Renal pelvis (tissue), 4 donors: Measurements from ENCODE around the gene SNX3. TPM values are rescaled to one million over a fixed set of nuclear protein-coding genes. Genes with fewer than 3 reads are reported as not detected.

Experiments
- DNase-seq: peaks from one replicate; pipeline ENCODE4 v3.0.0-alpha.2; 2013
- polyA plus RNA-seq, 3 donors: library from polyadenylated mRNA; unstranded; fragments of 120-200 nt; gene quantifications; one replicate each; pipeline ENCODE4 v1.2.1, GENCODE V29; 2013; ENCODE audit not compliant: insufficient read length in 3 of 3

SNX3 gene
- polyA plus RNA-seq, 3 donors: 184 to 217 (median 186) TPM

DNA sequence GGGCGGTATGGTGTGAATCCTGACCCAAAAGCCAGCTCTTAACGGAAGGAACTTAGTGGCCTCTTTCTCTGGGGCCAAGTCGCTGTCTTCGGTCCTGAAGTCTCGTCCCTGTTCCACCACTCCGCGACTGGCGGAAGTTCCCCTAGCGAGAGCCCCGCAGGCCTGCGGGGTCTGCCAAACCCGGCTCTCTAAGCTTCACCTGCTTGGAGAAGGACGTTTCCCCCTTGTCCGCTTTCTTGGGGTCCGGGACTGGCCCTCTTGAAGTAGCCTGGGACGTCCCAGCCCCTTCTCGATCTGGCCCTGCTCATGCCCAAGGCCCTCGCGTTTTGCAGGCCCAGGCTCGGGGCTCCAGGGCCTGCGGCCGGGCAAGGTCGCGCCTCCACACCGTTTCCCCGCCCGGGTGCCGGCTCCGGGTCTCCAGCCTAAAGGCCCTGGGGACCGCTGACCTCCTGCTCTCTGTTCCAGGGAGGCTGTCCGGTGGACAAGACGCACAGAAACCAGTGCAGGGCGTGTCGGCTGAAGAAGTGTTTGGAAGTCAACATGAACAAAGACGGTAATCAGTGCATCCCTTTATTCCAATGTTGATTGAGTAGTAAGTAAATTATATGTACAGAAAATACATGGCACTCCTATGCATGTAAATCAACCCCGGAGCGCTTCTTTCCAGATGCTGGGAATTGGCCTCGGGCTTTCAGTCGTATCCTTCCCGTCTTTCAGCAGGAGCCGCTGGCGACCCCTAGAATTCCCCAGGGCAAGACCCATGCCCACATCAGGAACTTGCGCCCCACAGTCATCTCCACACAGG is 86.3 kb downstream of the SNX3 start:
- peak; percentile 79 for DNase-seq

GRCh38 chr6:108171918-108172516 is 88.8 kb downstream of the SNX3 start:
- no peak for DNase-seq

- DNase-seq: no peak
Observed at GRCh38 chr6:108171291-108171917, 89.4 kb downstream of the SNX3 start.

DNA sequence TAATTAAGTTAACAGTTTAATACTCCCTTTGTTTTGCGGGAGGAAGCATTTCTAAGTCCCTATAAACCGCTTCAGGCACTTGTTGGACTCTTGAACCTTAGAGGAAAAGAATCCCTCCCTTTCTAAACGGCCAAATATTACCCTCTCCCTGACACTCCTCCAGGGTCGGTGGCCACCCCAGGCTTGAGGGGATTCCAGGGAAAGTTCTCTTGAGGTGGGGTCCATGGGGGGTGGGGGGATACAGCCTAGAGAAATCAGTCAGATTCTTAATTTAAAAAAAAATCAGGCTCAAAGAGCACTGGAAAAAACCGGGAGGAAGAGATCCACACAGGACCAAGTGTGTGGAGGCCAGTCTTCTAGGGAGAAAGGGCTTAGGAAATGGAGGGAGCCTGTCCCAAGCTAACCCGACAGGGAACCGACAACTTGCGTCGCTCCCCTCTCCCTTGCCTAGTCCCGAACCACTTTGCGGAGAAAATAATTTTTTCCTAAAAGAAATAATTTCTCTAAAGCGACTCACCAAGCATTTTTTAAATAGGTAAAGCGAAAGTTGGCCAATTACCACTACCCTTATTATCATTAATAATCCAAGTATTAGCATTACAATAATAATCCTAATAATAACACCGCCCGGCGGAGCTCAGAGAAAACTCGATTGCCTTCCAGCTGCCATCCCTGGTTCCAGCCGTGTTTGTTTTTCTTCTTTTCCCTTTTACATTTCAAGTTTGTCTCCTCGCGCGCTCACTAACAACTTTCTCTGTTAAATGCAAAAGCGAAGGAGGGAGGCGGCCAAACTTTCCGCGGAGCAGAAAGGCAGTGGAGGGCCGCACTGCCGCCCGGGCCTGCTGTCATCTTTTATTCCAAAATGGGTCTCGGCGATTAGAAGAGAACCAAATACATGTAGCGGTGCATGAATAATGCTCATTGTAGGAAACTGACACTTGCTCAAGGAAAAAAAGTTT is 90.2 kb downstream of the SNX3 start:
- no peak for DNase-seq

GRCh38 chr6:108169464-108170331 is 91.1 kb downstream of the SNX3 start:
- DNase-seq: no peak

DNA sequence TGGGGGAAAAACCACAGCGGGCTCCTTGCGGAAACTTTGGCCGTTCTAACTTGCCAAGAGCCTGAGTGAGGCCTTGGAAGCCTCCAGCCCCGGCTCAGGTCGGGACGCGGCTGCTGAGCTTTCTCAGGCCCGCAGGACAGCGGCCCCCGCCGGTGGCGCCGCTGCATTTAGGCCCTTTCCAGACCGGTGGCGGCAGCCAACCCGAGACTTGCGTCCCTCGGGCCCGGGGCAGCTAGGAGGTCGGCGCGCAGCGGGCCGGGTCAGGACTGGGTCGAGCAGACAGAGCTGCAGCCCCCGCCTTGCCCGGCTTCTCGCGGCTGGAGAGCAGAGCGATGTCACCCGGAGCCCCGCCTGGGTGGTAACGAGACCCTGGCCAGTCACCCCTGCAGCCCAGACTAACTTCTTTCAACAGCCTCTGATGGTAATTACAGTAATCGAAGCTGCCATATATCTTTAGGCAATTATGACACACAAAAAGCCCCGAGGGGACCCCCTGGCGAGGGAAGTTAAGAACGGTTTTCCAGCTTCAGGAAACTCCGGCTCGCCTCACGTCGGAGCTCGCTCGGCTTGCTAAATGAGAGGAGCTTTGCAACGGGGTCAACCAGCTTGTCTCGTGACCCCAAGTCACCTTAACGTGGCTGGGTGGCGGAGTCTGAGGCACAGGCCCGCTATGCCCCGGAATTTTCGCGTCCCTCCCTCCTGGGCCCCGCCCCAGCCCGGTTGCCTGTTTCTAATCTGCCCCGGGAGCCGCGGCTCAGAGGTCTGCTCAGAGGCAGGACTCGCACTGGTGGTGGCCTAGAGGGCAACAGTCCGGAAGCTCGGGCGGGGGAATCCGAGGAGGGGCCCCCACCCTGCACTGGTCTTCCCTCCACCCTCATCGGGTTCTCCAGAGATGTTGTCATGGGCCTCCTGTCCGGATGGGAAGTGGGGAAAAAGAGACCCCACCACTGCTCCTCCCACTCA is 92.1 kb downstream of the SNX3 start:
- DNase-seq: no peak

- no peak for DNase-seq
Observed at GRCh38 chr6:108168090-108168463, 92.8 kb downstream of the SNX3 start.

DNA sequence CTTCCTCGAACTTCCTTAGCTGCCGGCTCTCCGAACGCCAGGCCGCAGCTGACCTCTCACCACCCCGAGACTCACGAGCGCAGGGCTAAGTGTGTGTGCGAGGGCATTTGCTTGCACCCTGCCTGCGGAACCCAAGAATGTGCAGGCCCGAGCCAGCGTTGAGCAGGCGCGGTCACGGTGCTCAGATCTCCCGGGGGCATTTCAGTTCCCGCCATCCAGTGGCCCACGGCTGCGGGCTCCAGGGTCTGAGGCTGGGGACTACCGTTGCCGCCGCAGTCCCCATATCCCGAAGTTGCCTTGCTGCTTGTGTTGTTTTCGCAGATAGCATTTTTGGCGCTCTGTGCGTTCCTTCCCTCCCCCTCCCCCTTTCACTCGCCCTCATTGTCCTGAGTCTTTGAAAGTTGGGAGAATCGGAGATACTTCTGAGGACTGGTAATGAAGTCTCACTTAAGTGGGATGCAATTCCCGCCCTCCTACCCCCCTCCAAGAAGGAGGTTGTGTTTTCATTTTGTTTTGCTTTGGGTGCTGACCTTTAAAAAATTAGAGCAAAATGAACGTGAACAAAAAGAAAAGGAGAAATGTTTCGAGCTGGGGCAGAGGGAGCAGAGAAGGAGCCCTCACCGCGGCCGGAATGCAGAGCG is 93.3 kb downstream of the SNX3 start:
- no peak for DNase-seq

DNA sequence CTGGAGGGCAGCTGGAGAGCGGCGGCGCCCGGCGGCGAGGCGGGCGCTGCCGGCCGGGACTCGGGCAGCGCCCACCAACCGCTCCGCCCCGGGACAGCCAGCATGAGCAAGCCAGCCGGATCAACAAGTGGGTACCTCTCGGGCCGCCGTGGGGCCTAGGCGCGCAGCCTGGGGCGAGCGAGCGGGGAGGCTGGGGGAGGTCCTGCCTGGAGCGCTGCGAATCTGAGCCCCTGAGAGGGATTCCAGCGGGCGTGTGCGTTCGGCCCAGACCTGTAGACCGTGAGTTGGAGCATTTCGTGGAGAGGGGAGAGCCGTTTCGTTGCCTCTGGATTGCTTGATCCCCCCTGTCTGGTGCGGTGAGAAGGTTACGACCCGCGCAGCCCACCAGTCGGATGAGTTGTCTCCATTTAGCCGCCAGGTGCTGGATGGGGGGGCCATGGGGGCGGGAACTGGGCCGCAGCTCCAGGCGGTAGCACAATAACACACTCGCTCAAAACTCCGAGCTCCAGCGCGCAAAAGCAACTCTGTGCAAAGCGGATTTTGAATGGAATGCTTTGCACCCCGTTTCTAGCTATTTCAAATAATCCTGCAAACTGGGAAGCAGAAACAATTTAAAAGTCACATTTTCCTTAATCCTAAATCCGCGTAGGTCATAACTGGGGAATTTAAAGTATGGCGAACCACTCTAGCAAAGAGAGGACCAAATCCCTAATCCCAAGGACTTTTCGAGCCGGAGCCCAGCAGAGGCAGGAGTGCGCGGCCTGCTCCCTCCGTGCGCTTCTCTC is 94.0 kb downstream of the SNX3 start:
- no peak for DNase-seq

DNA sequence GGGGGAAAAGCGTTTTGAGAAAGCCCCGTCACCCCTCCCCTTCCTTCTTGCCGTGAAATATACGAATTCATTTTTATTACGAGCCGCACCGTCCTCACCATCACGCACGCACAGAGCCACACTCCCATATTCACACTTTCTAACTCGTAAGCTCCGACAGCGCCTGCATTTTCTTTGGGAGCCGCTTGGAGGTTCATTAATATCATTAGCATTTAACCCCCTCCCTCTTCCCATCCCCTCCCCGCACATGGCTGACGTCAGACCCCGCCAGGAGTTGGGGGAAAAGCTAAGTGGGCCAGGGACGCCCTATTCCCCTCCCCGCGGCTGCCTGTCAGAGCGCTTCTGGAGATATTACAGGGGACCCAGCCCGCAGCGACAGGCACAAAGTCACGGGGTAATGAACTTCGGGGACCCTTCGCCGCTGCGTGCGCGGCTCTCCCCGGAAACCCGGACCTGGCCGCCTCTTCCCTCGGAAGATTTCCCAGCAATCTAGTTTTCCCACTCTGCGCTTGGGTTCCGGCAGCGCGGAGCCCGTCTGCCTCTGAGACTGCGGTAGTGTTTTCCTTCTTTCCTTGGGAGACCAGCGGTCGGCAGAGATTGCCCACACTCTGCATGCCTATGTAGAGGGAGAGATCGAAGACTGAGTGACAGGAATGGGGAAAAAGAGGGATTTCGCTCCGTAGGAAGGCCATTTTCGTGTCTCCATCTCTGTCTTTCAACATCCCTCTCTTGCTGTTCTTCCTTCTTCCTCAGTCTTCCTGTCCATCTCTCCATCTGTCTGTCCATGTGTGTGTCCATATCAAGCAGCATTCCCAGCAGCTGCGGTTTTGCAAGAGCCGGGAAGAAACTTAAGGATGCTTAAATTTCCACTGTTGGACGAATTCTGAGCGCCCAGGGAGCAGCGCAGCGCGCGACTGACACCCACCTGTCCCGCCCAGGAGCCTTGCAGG is 94.9 kb downstream of the SNX3 start, which contains the start of gene NR2E1:
Gene NR2E1, plus strand, starts transcription at position 309 of the 950 bp plus-strand sequence. CDS start 744 bp downstream, outside the sequence.
- DNase-seq: no peak

DNA sequence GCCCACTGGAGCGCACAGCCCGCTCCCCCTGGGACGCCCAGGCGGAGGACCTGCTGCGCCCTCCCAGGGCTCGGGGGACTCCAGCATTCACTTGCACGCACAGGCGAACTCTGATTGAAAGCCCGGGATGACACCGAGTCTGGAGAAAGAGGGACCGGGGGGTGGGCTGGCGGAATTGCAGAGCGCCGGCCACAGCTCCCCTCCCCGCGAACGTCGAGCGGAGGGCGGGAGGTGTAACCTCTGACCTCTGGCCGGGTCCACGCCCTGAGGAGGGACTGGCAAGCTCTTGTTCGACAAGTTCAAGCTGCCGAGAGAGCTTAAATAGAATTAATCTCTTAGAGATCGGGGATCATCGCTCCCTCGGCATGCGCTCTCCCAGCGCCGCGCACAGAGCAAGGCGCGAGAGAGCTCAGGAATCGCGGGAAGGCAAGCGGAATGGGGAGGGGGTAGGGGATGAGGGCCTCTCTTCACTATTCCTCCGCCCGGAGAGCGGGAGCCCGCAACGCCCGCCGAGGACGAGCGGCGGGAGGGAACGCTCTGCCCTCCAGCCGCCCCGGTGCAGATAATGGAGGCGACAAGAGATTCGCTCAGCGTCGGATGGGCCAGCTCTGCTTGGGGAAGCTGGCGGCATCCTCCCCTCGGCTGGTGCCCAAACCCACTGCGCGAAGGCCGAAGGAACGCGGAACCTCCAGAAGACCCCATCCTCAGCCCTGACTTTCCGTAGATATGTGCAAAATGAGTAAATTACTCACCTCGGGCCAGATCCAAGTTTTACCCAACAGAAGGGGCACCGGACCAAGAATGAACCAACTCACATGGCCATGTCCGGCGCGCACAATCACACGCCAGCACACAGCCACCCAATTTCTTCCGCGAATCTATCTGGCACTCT is 95.8 kb downstream of the SNX3 start:
- DNase-seq: no peak

DNA sequence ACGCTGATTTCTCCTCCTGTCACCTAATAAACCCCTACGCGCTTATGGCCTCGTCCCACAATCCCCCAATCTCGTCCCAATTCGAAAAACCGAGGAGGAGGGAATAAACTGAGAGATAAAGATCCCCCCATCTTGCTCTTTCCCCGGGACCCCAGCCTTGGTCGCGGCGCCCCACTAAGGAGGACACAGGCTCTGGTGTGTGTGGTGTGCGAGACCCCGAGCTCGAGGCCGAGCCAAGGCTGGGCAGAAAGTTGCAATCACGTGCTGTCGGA is 96.4 kb downstream of the SNX3 start:
- no peak for DNase-seq

GRCh38 chr6:108163644-108164542 is 96.9 kb downstream of the SNX3 start:
- no peak for DNase-seq

DNA sequence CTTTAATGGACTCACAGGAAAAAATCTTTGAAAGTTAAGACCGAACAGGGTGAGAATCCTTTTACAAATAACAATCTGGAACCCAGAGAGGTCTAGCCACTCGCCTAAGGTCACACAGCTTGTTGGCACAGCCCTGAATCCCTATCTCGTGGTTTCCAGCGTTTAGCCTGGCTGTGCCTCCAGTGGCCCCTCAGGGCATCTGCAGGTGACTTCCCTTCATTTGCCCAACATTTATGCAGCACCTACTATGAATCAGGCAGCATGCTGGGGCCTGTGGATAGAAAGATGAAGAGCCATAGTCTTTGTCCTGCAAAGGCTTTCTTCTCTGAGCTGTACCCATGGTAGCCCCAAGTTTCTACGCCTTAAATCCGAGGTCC is 97.6 kb downstream of the SNX3 start:
- DNase-seq: no peak

- DNase-seq: no peak
Observed at GRCh38 chr6:108161724-108162282, 99.0 kb downstream of the SNX3 start.
